Stimulated activated CD4-positive, alpha-beta T cell treated with anti-CD3 and anti-CD28 coated beads, Interleukin-1b, Interleukin-23, amount 100 ng/mL, for 1 hour (primary cell): ENCODE measurements around the gene DCT.
"Not testable (repeated sequence)": the region's sequence is repeated elsewhere in the genome, so short reads cannot be mapped to it uniquely, and the experiment has no call there.

Source experiments
- DNase-seq, 2 donors: peaks; one replicate each; pipeline ENCODE4 v3.0.0-alpha.2; 2020; ENCODE audit warnings: low read depth in 2 of 2

The DCT gene

GRCh38 chr13:94479616-94480015, at the start of gene DCT:
Gene DCT (minus strand): TSS chr13:94479682. CDS start chr13:94479255, 427 bp downstream.
- no peak for DNase-seq

GRCh38 chr13:94526956-94527355, 47.5 kb upstream of the DCT start:
- not testable (repeated sequence) for DNase-seq

- no peak for DNase-seq
Observed at GRCh38 chr13:94525781-94526180, 46.3 kb upstream of the DCT start.

GRCh38 chr13:94524407-94524806, 44.9 kb upstream of the DCT start:
- DNase-seq: no peak

GRCh38 chr13:94520001-94520400, 40.5 kb upstream of the DCT start:
- no peak for DNase-seq

GRCh38 chr13:94516456-94516855, 37.0 kb upstream of the DCT start:
- DNase-seq: no peak

GRCh38 chr13:94515911-94516310, 36.4 kb upstream of the DCT start:
- DNase-seq: no peak

- no peak for DNase-seq
Observed at GRCh38 chr13:94515374-94515773, 35.9 kb upstream of the DCT start.

GRCh38 chr13:94513026-94513425, 33.5 kb upstream of the DCT start:
- DNase-seq: no peak

- no peak for DNase-seq
Observed at GRCh38 chr13:94505730-94506129, 26.2 kb upstream of the DCT start.

- no peak for DNase-seq
Observed at GRCh38 chr13:94503851-94504250, 24.4 kb upstream of the DCT start.

- not testable (repeated sequence) for DNase-seq
Observed at GRCh38 chr13:94498831-94499230, 19.3 kb upstream of the DCT start.

- DNase-seq: no peak
Observed at GRCh38 chr13:94495806-94496205, 16.3 kb upstream of the DCT start.

- DNase-seq: no peak
Observed at GRCh38 chr13:94494026-94494425, 14.5 kb upstream of the DCT start.

GRCh38 chr13:94487043-94487442, 7.6 kb upstream of the DCT start:
- no peak for DNase-seq

GRCh38 chr13:94483970-94484369, 4.5 kb upstream of the DCT start:
- no peak for DNase-seq

GRCh38 chr13:94481941-94482340, 2.5 kb upstream of the DCT start:
- DNase-seq: no peak

- no peak for DNase-seq
Observed at GRCh38 chr13:94480672-94481145, 1.2 kb upstream of the DCT start.

GRCh38 chr13:94478913-94479312, 569 bp downstream of the DCT start:
- no peak for DNase-seq

- no peak for DNase-seq
Observed at GRCh38 chr13:94470126-94470525, 9.4 kb downstream of the DCT start.

- DNase-seq: peak in 1 of 2 donors; percentile 4
Observed at GRCh38 chr13:94464771-94465170, 14.7 kb downstream of the DCT start.

GRCh38 chr13:94462670-94463069, 16.8 kb downstream of the DCT start:
- no peak for DNase-seq

GRCh38 chr13:94459116-94459515, 20.4 kb downstream of the DCT start:
- DNase-seq: no peak

- DNase-seq: no peak
Observed at GRCh38 chr13:94455414-94455813, 24.1 kb downstream of the DCT start.

GRCh38 chr13:94454906-94455305, 24.6 kb downstream of the DCT start:
- DNase-seq: no peak
